ENCODE results near the gene CALCOCO1. TPM values are rescaled to one million over a fixed set of nuclear protein-coding genes. Genes with fewer than 3 reads are reported as not detected.

The CALCOCO1 gene
- total and polyA plus RNA-seq, 2 of the 8 experiments (the other 6 are each of a cell fraction or from before 2014, with no cell fraction given): 20.3 to 39.3 TPM

DNA sequence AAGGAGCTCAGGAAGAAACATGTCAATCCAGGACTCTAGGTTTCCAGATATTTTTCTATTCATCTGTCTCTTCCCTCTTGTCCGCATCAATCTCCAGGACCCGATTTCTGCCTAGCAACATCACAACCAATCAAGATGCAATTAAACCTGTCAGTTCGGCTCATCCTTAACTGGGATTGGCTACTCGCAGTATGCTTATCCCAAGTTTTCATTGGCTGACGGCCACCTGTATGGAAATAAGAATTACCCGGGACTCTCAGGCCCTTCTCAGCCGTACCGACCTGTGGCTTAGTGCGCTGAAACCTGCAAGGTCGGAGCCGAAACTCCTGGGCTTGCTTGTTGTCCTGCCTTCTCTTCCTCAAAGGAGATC is 31.0 kb downstream of the CALCOCO1 start (continued):
- TF ChIP-seq, protein P1, sequence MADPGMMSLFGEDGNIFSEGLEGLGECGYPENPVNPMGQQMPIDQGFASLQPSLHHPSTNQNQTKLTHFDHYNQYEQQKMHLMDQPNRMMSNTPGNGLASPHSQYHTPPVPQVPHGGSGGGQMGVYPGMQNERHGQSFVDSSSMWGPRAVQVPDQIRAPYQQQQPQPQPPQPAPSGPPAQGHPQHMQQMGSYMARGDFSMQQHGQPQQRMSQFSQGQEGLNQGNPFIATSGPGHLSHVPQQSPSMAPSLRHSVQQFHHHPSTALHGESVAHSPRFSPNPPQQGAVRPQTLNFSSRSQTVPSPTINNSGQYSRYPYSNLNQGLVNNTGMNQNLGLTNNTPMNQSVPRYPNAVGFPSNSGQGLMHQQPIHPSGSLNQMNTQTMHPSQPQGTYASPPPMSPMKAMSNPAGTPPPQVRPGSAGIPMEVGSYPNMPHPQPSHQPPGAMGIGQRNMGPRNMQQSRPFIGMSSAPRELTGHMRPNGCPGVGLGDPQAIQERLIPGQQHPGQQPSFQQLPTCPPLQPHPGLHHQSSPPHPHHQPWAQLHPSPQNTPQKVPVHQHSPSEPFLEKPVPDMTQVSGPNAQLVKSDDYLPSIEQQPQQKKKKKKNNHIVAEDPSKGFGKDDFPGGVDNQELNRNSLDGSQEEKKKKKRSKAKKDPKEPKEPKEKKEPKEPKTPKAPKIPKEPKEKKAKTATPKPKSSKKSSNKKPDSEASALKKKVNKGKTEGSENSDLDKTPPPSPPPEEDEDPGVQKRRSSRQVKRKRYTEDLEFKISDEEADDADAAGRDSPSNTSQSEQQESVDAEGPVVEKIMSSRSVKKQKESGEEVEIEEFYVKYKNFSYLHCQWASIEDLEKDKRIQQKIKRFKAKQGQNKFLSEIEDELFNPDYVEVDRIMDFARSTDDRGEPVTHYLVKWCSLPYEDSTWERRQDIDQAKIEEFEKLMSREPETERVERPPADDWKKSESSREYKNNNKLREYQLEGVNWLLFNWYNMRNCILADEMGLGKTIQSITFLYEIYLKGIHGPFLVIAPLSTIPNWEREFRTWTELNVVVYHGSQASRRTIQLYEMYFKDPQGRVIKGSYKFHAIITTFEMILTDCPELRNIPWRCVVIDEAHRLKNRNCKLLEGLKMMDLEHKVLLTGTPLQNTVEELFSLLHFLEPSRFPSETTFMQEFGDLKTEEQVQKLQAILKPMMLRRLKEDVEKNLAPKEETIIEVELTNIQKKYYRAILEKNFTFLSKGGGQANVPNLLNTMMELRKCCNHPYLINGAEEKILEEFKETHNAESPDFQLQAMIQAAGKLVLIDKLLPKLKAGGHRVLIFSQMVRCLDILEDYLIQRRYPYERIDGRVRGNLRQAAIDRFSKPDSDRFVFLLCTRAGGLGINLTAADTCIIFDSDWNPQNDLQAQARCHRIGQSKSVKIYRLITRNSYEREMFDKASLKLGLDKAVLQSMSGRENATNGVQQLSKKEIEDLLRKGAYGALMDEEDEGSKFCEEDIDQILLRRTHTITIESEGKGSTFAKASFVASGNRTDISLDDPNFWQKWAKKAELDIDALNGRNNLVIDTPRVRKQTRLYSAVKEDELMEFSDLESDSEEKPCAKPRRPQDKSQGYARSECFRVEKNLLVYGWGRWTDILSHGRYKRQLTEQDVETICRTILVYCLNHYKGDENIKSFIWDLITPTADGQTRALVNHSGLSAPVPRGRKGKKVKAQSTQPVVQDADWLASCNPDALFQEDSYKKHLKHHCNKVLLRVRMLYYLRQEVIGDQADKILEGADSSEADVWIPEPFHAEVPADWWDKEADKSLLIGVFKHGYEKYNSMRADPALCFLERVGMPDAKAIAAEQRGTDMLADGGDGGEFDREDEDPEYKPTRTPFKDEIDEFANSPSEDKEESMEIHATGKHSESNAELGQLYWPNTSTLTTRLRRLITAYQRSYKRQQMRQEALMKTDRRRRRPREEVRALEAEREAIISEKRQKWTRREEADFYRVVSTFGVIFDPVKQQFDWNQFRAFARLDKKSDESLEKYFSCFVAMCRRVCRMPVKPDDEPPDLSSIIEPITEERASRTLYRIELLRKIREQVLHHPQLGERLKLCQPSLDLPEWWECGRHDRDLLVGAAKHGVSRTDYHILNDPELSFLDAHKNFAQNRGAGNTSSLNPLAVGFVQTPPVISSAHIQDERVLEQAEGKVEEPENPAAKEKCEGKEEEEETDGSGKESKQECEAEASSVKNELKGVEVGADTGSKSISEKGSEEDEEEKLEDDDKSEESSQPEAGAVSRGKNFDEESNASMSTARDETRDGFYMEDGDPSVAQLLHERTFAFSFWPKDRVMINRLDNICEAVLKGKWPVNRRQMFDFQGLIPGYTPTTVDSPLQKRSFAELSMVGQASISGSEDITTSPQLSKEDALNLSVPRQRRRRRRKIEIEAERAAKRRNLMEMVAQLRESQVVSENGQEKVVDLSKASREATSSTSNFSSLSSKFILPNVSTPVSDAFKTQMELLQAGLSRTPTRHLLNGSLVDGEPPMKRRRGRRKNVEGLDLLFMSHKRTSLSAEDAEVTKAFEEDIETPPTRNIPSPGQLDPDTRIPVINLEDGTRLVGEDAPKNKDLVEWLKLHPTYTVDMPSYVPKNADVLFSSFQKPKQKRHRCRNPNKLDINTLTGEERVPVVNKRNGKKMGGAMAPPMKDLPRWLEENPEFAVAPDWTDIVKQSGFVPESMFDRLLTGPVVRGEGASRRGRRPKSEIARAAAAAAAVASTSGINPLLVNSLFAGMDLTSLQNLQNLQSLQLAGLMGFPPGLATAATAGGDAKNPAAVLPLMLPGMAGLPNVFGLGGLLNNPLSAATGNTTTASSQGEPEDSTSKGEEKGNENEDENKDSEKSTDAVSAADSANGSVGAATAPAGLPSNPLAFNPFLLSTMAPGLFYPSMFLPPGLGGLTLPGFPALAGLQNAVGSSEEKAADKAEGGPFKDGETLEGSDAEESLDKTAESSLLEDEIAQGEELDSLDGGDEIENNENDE (IDR thresholded peaks at IDR 0.05; ENCODE audit: insufficient replicate concordance, low read length): no peak
- TF ChIP-seq BACH1 (IDR thresholded peaks at IDR 0.05; ENCODE audit: low read length) (no peak), CHD2 (IDR thresholded peaks at IDR 0.05; ENCODE audit: low read length) (0 out of 2 replicates have a peak, but pooled peaks have one; percentile 30), RNF2 (IDR thresholded peaks at IDR 0.05; ENCODE audit: borderline replicate concordance, low read depth, low read length, missing control alignments, poor library complexity, severe bottlenecking) (no peak), CTCF (IDR thresholded peaks at IDR 0.05; ENCODE audit: control extremely low read depth in 1 of 3, insufficient read depth in 1 of 3, low read depth in 1 of 3, low read length in 3 of 3) (no peak), PHF8 (conservative IDR thresholded peaks at IDR 0.05; ENCODE audit: low read depth, low read length) (no peak), BRCA1 (IDR thresholded peaks at IDR 0.05; ENCODE audit: low read depth, low read length) (no peak), MAFK (IDR thresholded peaks at IDR 0.05; ENCODE audit: low read depth, low read length) (no peak), TEAD4 (IDR thresholded peaks at IDR 0.05; ENCODE audit: low read depth, low read length) (no peak)
